GF-D8 (cell line): Measurements from ENCODE around the gene DPF3.

Experiments used
- DNase-seq: peaks from one replicate; lab custom pipeline; 2025; lab: John Stamatoyannopoulos, UW

DPF3 gene

GRCh38 chr14:72680853-72681640 is 212.9 kb downstream of the DPF3 start:
- DNase-seq = no peak

DNA sequence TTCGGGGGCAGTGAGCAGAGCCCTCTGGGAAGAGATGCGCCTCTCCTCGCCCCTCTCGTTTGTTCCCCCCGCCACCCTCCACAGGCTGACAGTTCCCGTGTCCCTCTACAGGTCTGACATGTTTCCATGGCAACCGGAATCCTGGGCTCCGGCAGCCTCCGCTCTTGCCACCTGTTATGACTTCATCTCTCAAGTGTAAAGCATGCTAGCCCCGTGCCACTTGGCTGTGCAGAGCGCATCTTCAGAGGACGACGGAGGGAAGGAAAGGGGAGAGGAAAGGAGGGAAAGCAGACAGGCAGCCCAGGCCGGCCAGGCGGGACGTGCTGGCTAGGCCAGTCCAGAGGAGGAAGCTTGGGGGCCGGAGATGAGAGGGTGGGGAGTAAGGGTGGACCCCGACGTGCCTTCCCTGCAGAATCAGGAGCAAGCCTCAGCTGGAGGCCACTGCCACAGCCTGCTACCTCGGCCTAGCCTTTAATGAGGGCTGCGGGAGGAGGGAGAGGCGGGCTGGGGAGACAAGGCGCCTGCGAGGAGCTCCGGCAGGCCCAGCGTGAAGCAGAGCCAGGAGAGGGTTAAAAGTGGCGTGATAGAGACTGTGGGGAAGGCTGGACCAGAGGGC is 214.3 kb downstream of the DPF3 start:
- DNase-seq = no peak

DNA sequence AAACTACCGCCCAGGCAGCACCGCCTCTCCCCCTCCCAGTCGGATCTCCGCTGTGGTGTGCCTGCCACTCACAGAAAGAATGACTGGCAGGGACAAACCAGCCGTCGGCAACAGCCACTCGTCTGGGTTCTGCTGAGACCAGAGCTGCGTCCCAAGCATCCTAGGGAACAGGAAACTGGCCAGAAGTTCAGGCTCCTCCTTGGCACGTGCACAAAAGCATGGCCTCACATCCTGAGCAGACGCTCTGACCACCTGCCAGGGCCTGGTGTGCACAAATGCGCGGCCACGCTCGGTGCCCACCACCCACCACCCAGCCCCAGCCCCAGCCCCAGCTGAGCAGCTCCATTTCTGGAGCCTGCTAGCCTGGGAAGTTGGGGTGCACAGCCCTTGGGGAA is 214.8 kb downstream of the DPF3 start:
- no peak for DNase-seq

- no peak for DNase-seq
Observed at GRCh38 chr14:72678356-72678755, 215.5 kb downstream of the DPF3 start.

DNA sequence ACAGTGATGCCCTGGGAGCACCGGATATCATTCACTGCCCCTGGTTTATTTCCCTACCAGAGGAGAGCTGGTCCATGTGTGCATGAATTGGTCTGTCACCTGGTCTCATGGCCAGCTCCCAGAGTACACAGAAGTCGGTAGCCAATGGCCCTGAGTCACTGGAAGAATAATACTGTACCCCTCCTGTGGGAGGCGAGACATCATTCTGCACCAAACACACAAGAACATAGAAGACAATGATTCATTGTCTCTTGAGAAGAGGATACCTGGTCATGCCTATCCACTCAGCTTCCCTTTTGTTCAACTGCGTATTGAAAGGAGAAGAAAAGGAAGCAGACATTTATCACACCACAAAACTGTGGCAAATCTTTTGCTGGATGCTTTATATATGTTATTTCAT is 216.2 kb downstream of the DPF3 start:
- no peak for DNase-seq

DNA sequence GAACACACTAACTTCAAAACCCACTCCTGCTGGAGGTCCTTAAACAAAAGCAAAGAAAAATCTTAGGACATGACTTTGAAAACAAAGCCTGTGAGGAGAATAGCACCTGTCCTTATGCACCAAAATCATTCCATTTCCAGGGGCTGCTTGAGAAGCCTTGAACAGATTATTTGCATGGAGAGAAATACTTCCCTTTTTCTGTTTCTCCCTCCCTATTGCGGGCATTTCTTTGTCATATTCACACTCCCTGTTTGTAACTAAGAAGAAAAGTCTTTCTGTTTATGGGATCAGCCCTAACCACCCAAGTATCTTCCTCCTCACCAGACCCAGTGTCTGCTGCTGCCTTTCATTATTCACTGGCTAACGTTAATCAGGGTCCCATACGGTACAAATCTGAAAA is 218.8 kb downstream of the DPF3 start:
- no peak for DNase-seq

GRCh38 chr14:72673179-72673578 is 220.7 kb downstream of the DPF3 start:
- no peak for DNase-seq

GRCh38 chr14:72666610-72667009 is 227.3 kb downstream of the DPF3 start:
- no peak for DNase-seq

DNA sequence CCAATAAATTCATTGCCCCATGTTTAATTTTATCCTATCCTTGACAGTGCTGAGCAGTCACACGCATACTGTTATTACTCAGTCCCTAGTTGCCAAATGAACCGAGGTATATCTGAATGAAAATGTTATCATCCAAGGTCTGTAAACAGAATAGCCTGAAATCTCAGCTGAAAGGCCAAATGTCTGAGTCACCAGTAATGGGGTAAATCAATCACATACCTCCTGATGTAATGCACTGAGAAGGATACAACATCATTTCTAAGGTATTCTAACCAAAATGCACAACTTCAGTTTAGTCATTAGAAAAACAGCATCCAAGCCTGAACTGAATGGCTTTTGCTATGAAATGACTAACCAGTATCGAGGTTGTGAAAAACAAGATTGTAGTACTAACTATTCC is 228.6 kb downstream of the DPF3 start:
- DNase-seq = no peak

- no peak for DNase-seq
Observed at GRCh38 chr14:72664651-72665050, 229.2 kb downstream of the DPF3 start.

DNA sequence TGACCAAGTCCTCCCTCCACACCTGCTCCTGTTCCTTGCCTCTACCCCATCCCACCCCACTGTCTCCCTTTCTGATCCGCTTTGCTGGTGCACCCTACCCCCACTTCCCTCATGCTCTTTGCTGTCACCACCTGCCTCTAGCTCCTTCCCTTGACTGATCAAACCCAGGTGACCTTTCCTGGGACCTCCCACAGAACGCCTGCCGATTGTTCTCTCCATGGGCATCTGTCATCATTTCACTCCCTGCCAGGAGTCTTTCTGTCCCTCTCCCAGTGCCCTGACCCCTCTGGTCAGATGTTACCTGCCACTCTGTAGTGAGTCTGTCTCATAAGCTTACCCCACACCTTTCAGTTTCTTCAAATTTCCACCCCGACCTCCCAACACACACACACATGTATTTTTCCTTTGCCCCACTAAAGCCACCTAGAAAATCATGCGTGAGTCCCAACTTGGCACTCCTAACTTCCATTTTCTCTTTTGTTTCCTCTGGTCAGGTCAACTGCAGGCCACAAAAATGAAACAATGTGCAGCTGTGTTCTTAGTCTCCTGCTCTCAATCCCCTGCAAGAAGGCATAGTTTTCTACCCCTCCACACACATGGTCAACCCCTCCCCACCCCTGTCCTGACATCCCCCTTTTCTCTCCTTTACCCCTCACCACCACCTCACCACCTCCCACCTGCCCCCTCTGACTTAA is 229.8 kb downstream of the DPF3 start:
- DNase-seq = no peak

GRCh38 chr14:72663076-72663487 is 230.8 kb downstream of the DPF3 start:
- DNase-seq = no peak

GRCh38 chr14:72662214-72662613 is 231.7 kb downstream of the DPF3 start:
- no peak for DNase-seq

DNA sequence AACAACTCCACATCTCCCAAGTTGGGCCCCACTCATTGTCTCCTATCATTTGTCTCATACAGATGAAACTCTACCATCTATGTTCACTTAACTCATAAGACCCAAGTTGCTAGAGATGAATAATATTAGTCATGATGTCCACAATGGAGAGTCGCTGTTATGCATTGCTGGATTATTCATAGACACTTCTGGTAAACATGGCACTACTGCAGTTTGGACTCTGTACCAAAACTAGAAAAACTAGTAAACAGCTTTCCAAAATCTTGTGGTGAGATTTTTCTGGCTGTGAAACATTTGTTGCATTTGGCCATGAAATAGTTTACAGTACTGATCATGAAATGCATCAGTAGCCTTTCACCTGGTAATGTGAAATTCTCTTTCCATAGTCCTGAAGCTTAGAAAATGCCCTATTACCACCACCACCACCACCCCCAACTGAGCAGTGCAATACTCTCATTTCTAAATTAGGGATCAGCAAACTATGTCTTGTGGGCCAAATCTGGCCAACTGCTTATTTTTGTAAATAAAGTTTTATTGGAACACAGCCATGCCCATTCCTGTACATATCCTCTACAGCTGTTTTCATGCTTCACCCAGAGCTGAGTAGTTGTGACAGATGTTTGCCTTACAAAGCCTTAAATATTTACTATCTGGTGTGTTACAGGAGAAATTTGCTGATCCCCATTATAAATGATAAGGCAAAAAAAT is 236.5 kb downstream of the DPF3 start:
- DNase-seq = no peak

DNA sequence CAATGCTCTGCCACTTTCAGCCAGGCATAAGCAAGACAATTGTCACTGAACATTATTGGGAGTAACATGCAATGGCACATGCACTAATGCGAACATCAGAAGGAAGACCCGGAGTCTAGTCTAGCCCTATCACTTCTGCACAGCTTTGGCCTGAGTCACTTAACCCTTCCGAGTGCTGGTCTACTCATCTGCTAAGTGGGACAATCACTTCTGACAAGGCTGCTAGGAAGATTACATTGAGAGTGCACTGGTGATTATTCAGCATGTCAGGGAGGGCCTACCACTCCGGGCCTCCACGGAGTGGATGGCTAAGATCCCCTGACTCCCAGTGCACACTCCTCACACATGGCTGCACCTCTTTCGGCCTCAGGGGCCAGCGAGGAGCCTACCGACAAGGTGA is 240.9 kb downstream of the DPF3 start:
- DNase-seq = no peak

DNA sequence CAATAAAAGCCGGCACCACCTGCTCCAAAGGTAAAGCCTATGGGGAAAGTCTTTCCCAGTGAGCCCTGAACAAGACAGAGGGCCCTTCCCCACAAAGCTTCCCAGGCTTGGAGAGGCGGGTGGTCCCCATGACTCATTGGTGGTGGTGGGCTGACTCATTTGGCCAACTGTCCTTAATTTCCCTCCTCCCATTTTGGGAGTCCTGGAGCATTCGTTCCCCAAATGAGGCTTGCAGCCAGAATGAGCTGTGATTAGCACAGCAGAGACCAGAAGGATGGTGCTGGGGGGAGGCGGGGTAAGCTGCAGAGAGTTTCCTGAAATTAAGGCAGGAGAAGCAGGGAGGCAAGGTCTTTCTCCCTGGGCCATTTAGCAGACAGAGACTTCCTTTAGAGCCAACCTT is 241.7 kb downstream of the DPF3 start:
- no peak for DNase-seq

DNA sequence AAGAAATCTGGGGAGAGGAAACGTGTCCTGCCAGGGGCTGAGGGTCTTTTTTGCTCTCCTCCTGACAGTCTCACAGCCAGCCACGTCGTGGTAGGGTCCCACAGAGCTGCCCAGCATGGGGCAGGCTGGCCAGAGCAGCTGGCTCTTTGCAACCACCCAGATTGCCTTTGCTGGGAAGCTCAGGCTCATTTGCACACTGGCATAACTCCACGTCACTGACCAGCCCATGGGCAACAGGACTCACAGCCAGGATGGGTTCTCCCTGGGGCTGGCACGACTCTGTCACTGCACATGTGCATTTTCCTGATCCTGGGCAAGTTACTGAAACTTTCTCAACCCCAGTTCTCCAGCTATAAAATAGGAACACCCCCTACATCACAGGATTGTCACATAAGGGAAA is 242.2 kb downstream of the DPF3 start:
- DNase-seq = no peak

- no peak for DNase-seq
Observed at GRCh38 chr14:72651081-72651480, 242.8 kb downstream of the DPF3 start.

- DNase-seq = no peak
Observed at GRCh38 chr14:72649603-72650227, 244.2 kb downstream of the DPF3 start.

GRCh38 chr14:72647782-72648181 is 246.1 kb downstream of the DPF3 start:
- no peak for DNase-seq

- DNase-seq = no peak
Observed at GRCh38 chr14:72646861-72647528, 246.9 kb downstream of the DPF3 start.

GRCh38 chr14:72645706-72646105 is 248.2 kb downstream of the DPF3 start:
- DNase-seq = no peak
